Adrenal gland (tissue), 12 donors: ENCODE data around the gene CYB5A. TPM values are rescaled to one million over a fixed set of nuclear protein-coding genes. Genes with fewer than 3 reads are reported as not detected.

Experiments
- DNase-seq, 7 donors: peaks; one replicate each; pipeline ENCODE4 v3.0.0-alpha.2; 2019 to 2020
- H3K27ac ChIP-seq, 5 donors: fragments of 200-600 bp; sonication (generic) in 4 of 5; 1 replicate in 3 of 5; 2 replicates in 2 of 5; pipeline versions ENCODE4 v1.5.1 to v1.8.0; 2016 to 2020; ENCODE audit warnings: mild to moderate bottlenecking in 1 of 5
- H3K27me3 ChIP-seq: fragments of 200-600 bp; 2 replicates; pipeline ENCODE4 v1.8.0; 2021
- H3K36me3 ChIP-seq, 2 donors: fragments of 200-600 bp; replicated peaks in 1 of 2; 1 replicate in 1 of 2; 2 replicates in 1 of 2; pipeline versions ENCODE4 v1.5.1 to v1.8.0; 2018 to 2022
- H3K4me1 ChIP-seq, 2 donors: fragments of 200-600 bp; replicated peaks in 1 of 2; 1 replicate in 1 of 2; 2 replicates in 1 of 2; pipeline versions ENCODE4 v1.5.1 to v1.8.0; 2018 to 2021
- H3K4me3 ChIP-seq, 4 donors: fragments of 200-600 bp; sonication (generic) in 3 of 4; one replicate each; pipeline ENCODE4 v1.5.1; 2016 to 2018
- H3K9me3 ChIP-seq, 3 donors: fragments of 200-600 bp; sonication (generic) in 1 of 3; replicated peaks in 1 of 3; 1 replicate in 2 of 3; 2 replicates in 1 of 3; pipeline versions ENCODE4 v1.5.1 to v1.8.0; 2016 to 2021
- CTCF ChIP-seq, 6 experiments: fragments of 450-650 bp in 4 of 6; fragments of 200-600 bp in 2 of 6; sonication (generic) in 1 of 6; IDR thresholded peaks; 1 replicate in 5 of 6; 2 replicates in 1 of 6; pipeline versions ENCODE4 v1.5.1 to v1.8.0; 2016 to 2021; ENCODE audit warnings: antibody characterized with exemption in 6 of 6, mild to moderate bottlenecking in 2 of 6, moderate library complexity in 1 of 6
- POLR2A ChIP-seq, 2 donors: fragments of 450-650 bp; IDR thresholded peaks; one replicate each; pipeline ENCODE4 v1.6.1; 2017; ENCODE audit warnings: antibody characterized with exemption in 2 of 2, mild to moderate bottlenecking in 2 of 2, moderate library complexity in 1 of 2
- WGBS, 4 donors: extraction: QIAGEN DNeasy Blood & Tissue Kit in 2 of 4; methylation state at CpG; one replicate each; pipeline versions ENCODE4 v1.1.5 to v1.1.7; 2013 to 2017; 5-methylcytosine and 5-hydroxymethylcytosine counted together
- intact Hi-C, 2 donors: fragments of 100-400 bp; cut with DNase I; formaldehyde crosslinking; loops; one replicate each; pipeline versions ENCODE4 v1.14.1 to v1.15.0; 2022 to 2023
- polyA plus RNA-seq, 3 donors: library from polyadenylated mRNA; stranded (reverse); fragments of 200-250 nt in 2 of 3; fragments of 350-450 nt in 1 of 3; fragmentation: Illumina TruSeq in 1 of 3; extraction: RNeasy Lipid Tissue Mini Kit (QIAGEN cat#74804) in 1 of 3; gene quantifications; one replicate each; pipeline ENCODE4 v1.2.3, GENCODE V29; 2013 to 2014
- total RNA-seq, 9 donors: library from RNA; depleted of rRNA in 4 of 9; stranded (reverse); fragments of >200 nt in 4 of 9; fragments of 120-200 nt in 1 of 9; fragmentation: NEBNext Ultra II Directional in 1 of 9; extraction: Animal tissue kit (Norgen Biotek cat#: 25700) in 1 of 9; gene quantifications; one replicate each; pipeline versions ENCODE4 v1.1.0 to v1.2.4, GENCODE V29; 2013 to 2023
- donor health status: healthy with polysubstance abuse.
- donor health status: Bipolar disorder and iron deficiency.
- donor health status: DM: yes; HTN: yes; CAD: no.
- donor health status: DM: no; HTN: no; CAD: no.
- donor health status: DM: no; HTN: no; CAD: no.
- donor health status: DM: yes; HTN: yes; CAD: no.

The CYB5A gene
- total and polyA plus RNA-seq, 12 donors = 62.0 to 286 (median 130) TPM

GRCh38 chr18:74252039-74252395, 39.7 kb downstream of the CYB5A start:
- H3K4me1 ChIP-seq = peaks cover 10 to 34% of the 10 kb centered on the region in 2 donors
- H3K27ac ChIP-seq = peak overlapping the region in 2 of 5 donors; percentile 37 to 55
- WGBS, 4 donors = 71 to 85% (median 74%) methylated on average over 4 of the region's 4 CpGs
- peak in 1 of 7 donors; percentile 13 for DNase-seq
- TF ChIP-seq CTCF (IDR thresholded peaks at IDR 0.05) (no peak), POLR2A (IDR thresholded peaks at IDR 0.05) (no peak)
- no peaks in the 10 kb centered on the region for H3K9me3 ChIP-seq
- no peak overlapping the region for H3K4me3 ChIP-seq
- H3K27me3 ChIP-seq = no peaks in the 10 kb centered on the region
- H3K36me3 ChIP-seq = no peaks in the 10 kb centered on the region
- intact Hi-C loops = no loop called here

GRCh38 chr18:74251297-74252038, 40.3 kb downstream of the CYB5A start:
- intact Hi-C loops = no loop called here
- H3K36me3 ChIP-seq = no peaks in the 10 kb centered on the region
- 34 to 45% (median 39%) methylated on average over 4 of the region's 4 CpGs for WGBS, 4 donors
- peak overlapping the region in 3 of 5 donors; percentile 27 to 72 (median 55) for H3K27ac ChIP-seq
- H3K27me3 ChIP-seq = no peaks in the 10 kb centered on the region
- peaks cover 10 to 34% of the 10 kb centered on the region in 2 donors for H3K4me1 ChIP-seq
- peak in 4 of 7 donors; percentile 40 to 70 (median 62) for DNase-seq
- H3K4me3 ChIP-seq = no peak overlapping the region
- no peaks in the 10 kb centered on the region for H3K9me3 ChIP-seq
- no peak for TF ChIP-seq POLR2A (IDR thresholded peaks at IDR 0.05)
- no peak for TF ChIP-seq CTCF (IDR thresholded peaks at IDR 0.05)

- Histone ChIP-seq H3K4me1 (peaks cover 10 to 34% of the 10 kb centered on the region in 2 donors), H3K36me3 (no peaks in the 10 kb centered on the region), H3K27me3 (no peaks in the 10 kb centered on the region), H3K4me3 (no peak overlapping the region), H3K27ac (peak overlapping the region in 2 of 5 donors; percentile 25 to 57), H3K9me3 (no peaks in the 10 kb centered on the region)
- 93 to 97% (median 95%) methylated on average over 9 to 12 of the region's 12 CpGs for WGBS, 4 donors
- no peak for DNase-seq
- intact Hi-C loops = no loop called here
- TF ChIP-seq POLR2A (IDR thresholded peaks at IDR 0.05) (no peak), CTCF (IDR thresholded peaks at IDR 0.05) (no peak)
These were observed 41.6 kb downstream of the CYB5A start for GRCh38 chr18:74250131-74250530.

GRCh38 chr18:74249181-74249968, 42.4 kb downstream of the CYB5A start:
- peaks cover 10 to 34% of the 10 kb centered on the region in 2 donors for H3K4me1 ChIP-seq
- no peak overlapping the region for H3K4me3 ChIP-seq
- DNase-seq = peak; percentile 34 to 78 (median 65)
- no peak for TF ChIP-seq CTCF (IDR thresholded peaks at IDR 0.05)
- peak in 1 of 2 donors; percentile 4 for TF ChIP-seq POLR2A (IDR thresholded peaks at IDR 0.05)
- H3K9me3 ChIP-seq = no peaks in the 10 kb centered on the region
- no peaks in the 10 kb centered on the region for H3K36me3 ChIP-seq
- 74 to 90% (median 82%) methylated on average over 11 of the region's 11 CpGs for WGBS, 4 donors
- intact Hi-C loops = no loop called here
- H3K27ac ChIP-seq = peak overlapping the region in 2 of 5 donors; percentile 18 to 57
- H3K27me3 ChIP-seq = no peaks in the 10 kb centered on the region
